Stimulated activated naive B cell treated with anti-CD40 and anti-IgM and Interleukin-4, amounts not matched to agents 10 μg/mL and 1 μg/mL and 100 μg/mL, for 72 hours (primary cell): ENCODE measurements around the gene ASB6.
"Not testable (repeated sequence)": the region's sequence is repeated elsewhere in the genome, so short reads cannot be mapped to it uniquely, and the experiment has no call there.

ENCODE experiments used
- ATAC-seq, 2 donors: fragments of 150-1000 bp; cut with Tn5 transposase; replicated peaks; 2 replicates each; pipeline ENCODE4 v1.10.0; 2021; ENCODE audit warnings: moderate library complexity in 1 of 2
- DNase-seq: peaks from one replicate; pipeline ENCODE4 v3.0.0; 2021
- H3K27ac Mint-ChIP-seq: one replicate; pipeline ENCODE4 v1.8.0; 2022; ENCODE audit warnings: mild to moderate bottlenecking, mixed read lengths
- H3K27me3 Mint-ChIP-seq, 2 donors: one replicate each; pipeline ENCODE4 v1.8.0; 2022; ENCODE audit warnings: mixed read lengths in 2 of 2
- H3K36me3 Mint-ChIP-seq, 2 donors: one replicate each; pipeline ENCODE4 v1.8.0; 2022; ENCODE audit warnings: mixed read lengths in 2 of 2, mild to moderate bottlenecking in 1 of 2
- H3K4me1 Mint-ChIP-seq, 2 donors: one replicate each; pipeline ENCODE4 v1.8.0; 2022; ENCODE audit warnings: mixed read lengths in 2 of 2, mild to moderate bottlenecking in 1 of 2
- H3K4me3 Mint-ChIP-seq, 2 donors: one replicate each; pipeline ENCODE4 v1.8.0; 2022; ENCODE audit warnings: mild to moderate bottlenecking in 2 of 2, mixed read lengths in 2 of 2, moderate library complexity in 1 of 2
- H3K9me3 Mint-ChIP-seq, 2 donors: one replicate each; pipeline ENCODE4 v1.8.0; 2022; ENCODE audit warnings: mixed read lengths in 2 of 2, mild to moderate bottlenecking in 1 of 2

ASB6 gene

DNA sequence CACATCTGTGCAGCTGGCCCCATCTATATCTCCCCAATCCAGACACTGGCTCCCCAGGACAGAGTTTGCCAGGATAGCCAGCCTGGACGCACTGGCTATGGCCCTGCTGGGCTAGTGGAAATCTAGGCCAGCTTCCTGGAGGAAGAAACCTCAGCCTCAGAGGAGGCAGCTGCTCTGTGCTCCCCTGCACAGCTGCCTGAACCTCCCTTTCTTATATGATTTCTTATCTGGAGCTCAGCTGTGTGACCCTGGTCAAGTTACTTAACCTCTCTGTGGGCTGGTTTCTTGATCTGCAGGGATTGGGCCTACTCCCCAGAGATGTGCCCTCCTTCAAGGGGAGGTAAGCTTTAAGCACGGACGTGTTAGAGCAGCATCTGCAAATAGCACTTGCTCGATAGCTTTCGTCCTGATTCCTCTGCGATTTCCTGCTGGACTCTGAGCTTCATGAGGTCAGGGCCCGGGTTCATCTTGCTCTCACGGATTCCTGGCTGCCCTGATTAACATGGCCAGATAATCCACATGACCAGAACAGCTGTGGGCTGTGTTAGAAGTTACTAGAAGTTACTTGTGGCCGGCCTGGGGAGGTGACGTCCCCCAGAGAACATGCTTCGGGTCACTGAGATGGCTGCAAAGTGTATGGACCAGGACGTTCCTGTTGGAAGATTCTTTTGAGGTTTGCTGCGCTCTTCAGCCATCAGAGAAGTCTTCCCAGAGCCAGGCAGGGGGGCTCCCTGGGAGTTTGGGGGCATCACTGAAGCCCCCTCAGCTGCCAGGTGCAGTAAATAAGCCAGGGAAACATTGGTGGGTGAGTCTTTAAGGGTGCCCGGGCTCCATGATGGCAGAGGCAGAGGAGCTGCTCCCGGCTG, 35.6 kb downstream of the ASB6 start:
- Mint-ChIP-seq H3K36me3 (no peaks in the 10 kb centered on the region), H3K9me3 (no peaks in the 10 kb centered on the region), H3K4me3 (no peak overlapping the region), H3K4me1 (peaks cover 32 to 56% of the 10 kb centered on the region in 2 donors), H3K27ac (no peak overlapping the region), H3K27me3 (peaks cover 6 to 12% of the 10 kb centered on the region in 2 donors)
- ATAC-seq (no peak), DNase-seq (no peak)

DNA sequence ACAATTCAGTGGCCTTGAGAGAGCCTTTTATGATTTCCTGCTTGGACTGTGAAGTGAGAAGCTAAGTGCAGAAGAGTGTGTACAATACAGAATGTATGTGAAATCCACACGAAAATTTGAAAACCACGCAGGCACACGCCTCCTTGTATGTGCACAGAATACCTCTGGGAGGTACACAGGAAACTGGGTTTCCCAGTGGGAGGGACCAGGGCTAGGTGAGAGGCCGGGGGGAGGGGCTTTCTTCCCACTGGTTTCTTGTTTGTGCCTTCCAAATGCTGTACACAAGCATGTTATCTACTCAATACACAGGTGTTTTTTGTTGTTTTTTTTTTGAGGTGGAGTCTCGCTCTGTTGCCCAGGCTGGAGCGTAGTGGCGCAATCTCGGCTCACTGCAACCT, 37.2 kb downstream of the ASB6 start:
- DNase-seq (no peak), ATAC-seq (no peak)
- Mint-ChIP-seq H3K36me3 (no peaks in the 10 kb centered on the region), H3K4me1 (peaks cover 26 to 42% of the 10 kb centered on the region in 2 donors), H3K27me3 (peaks cover 12 to 25% of the 10 kb centered on the region in 2 donors), H3K9me3 (no peaks in the 10 kb centered on the region), H3K4me3 (no peak overlapping the region), H3K27ac (no peak overlapping the region)

DNA sequence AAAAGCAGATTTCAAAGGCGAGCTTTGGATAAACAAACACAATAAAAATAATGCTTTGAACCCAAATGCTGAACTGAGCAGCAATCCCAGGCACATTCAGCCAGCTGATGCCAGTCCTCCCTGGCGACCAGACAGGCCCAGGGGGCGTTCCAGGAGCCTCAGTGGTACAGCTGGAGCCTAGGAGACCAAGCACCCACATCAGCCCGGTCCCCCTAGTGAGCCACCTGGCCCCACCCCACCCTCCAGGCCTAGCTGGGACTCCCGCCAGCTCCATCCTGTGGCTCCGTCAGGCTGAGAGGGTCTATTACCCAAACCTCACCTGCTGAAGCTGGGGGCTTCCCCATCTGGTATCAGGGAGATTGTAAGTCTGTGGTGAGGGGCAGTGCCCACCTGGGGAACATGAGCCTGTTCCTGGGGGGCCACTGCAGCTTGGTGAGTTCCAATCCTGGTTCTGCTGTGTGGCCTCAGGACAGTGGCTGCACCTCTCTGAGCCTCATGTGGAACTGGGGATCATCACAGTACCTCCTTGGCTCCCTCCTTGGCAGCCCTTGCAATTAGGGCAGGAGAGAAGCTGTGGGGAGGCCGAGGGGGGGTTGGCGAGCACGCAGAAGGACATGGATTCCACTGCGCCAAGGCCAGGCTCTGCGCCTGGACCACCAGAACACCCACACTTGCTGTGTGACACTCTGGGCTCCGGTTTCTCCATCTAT, 37.7 kb downstream of the ASB6 start:
- Mint-ChIP-seq H3K36me3 (no peaks in the 10 kb centered on the region), H3K27ac (no peak overlapping the region), H3K4me3 (no peak overlapping the region)

DNA sequence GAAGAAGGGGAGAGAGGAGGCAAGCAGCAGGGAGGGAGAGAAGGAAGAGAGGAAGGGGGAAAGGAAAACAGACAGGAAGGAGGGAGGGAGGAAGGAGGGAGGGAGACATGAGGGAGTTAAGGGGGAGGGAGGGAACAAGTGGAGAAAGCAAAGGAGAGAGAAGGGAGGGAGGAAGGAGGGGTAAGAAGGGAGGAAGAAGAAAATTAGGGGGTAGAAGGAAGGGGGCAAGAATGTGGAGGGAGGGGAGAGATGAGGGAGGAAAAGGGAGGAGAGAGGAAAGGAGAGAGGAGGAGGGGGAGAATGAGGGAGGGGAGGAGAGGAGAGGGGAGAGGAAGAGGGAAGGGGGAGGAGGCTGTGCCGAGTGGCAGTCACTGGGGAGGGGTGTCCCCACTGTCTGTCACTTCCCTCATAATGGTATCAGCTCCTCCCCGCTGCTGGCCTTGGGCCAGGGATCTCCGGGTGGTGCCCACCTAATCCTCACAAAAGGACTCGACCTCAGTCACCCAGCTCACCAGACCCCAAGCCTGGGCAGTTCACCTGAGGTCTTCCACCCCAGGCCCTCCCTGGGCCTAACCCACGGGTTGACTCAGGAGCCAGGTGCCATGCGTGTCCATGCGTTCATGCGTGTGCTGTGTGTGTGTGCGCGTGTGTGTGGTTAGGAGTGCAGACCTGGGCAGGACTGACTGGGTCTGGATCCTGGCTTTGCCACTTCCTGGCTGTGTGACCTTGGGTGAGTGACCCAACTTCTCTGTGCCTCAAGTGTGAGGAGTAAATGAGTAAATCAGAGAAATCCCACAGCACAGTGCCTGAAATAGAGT, 39.1 kb downstream of the ASB6 start:
- peaks cover 26 to 35% of the 10 kb centered on the region in 2 donors for H3K4me1 Mint-ChIP-seq
- no peak overlapping the region for H3K4me3 Mint-ChIP-seq
- H3K27me3 Mint-ChIP-seq = peaks cover 28 to 38% of the 10 kb centered on the region in 2 donors
- DNase-seq (no peak), ATAC-seq (peak; percentile 38 to 46)
- H3K36me3 Mint-ChIP-seq = peaks cover 0 to 4% of the 10 kb centered on the region in 2 donors
- no peak overlapping the region for H3K27ac Mint-ChIP-seq
- no peaks in the 10 kb centered on the region for H3K9me3 Mint-ChIP-seq

More for the DNA sequence above, 37.7 kb downstream of the ASB6 start:
- H3K4me1 Mint-ChIP-seq = peaks cover 24 to 38% of the 10 kb centered on the region in 2 donors
- no peak for DNase-seq
- H3K9me3 Mint-ChIP-seq = no peaks in the 10 kb centered on the region
- peaks cover 16 to 25% of the 10 kb centered on the region in 2 donors for H3K27me3 Mint-ChIP-seq
- no peak for ATAC-seq

DNA sequence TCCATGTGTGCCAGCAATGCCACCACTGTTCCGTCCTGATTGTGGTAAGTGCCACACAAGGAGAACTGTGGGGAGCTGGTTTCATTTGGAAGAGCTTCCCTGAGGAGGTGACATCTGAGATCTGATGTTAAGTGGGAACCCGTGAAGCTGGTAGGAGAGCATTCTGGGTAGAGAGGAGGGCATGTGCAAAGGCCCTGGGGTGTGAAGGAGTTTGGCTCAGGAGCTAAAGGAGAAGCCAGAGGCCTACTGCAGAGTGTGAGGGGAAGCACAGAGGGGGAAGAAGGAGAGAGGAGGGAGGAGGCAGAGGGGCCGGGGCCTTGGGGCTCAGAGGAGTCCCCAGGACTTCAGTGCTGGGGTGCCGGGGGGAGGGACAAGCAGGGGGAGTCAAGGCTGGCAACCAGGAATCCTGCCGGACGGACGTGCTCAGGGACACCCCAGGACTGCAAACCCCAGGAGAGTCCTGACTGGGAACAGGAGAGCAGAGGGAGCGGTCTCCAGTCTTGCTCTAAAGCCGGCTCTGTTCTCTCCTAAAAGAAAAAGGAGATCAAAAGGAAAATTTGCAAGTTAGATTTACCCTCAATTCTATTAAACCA, 40.8 kb downstream of the ASB6 start:
- no peaks in the 10 kb centered on the region for H3K9me3 Mint-ChIP-seq

DNA sequence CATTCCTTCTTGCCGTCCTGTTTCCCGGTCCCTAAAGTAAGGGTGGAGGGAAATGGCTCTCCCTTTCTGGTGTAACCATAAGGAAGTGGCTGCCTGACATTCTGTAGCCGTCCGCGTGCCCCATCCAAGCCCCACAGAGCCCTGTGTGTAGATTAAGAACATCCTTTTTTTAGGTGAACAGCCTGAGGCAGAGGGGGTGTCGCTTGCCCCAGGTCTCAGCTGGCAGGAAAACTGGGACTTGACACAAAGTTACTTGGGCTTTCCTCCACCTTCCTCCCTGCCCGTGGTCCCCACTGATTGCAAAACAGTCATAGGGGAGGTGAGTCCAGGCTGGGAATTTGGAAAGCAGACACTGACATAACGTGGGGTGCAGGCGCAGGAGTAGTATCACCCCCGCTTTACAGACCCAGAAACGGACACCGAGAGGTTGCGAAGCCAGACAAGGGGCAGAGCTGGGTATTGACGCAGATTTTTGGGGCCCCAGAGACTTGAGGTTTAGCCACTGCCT, 43.8 kb downstream of the ASB6 start:
- Mint-ChIP-seq H3K27me3 (peaks cover 54 to 78% of the 10 kb centered on the region in 2 donors), H3K4me1 (peaks cover 24 to 43% of the 10 kb centered on the region in 2 donors), H3K27ac (no peak overlapping the region), H3K9me3 (no peaks in the 10 kb centered on the region), H3K4me3 (peak overlapping the region in 1 of 2 donors; percentile 39), H3K36me3 (peaks cover 0 to 4% of the 10 kb centered on the region in 2 donors)
- peak; percentile 45 for ATAC-seq
- DNase-seq = no peak

More for the DNA sequence above, 40.8 kb downstream of the ASB6 start:
- no peak overlapping the region for H3K4me3 Mint-ChIP-seq
- no peak overlapping the region for H3K27ac Mint-ChIP-seq
- peaks cover 19 to 32% of the 10 kb centered on the region in 2 donors for H3K4me1 Mint-ChIP-seq
- ATAC-seq = no peak
- peaks cover 0 to 4% of the 10 kb centered on the region in 2 donors for H3K36me3 Mint-ChIP-seq
- DNase-seq = no peak
- H3K27me3 Mint-ChIP-seq = peaks cover 36 to 48% of the 10 kb centered on the region in 2 donors

DNA sequence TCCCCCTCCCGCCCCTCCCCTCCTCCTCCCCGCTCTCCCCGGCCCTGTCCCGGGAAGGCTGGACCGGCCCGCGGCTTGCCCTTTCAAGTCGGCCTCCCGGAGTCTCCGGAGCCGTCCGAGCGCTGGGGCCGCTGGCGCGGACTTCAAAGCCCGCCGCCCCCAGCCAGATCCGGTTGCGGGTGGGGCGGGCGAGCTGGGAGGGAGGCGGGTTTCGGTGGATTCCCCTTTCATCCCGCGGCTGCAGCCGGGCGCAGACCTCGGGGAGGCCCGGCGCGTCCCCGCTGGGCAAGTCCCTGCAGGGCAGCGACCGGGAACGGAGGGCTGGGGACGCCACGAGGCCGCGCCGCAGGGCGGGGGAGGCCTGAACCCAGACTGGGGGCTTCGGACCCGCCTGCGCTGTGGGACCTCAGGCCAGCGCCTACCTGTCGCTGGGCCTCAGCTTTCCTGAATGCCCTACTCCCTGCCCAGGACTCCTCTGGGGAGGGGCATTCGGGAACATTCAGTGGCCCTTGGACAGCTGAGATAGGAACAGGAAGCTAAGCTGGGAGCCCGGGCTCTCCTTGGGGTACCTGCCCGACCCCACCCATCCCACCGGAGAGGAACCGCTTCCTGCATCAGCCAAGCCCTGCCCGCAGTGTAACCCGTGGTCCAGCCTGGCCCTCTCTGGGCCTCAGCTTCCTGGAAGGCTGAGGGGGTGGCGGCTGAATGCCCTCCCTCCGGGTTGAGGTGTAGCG, 44.4 kb downstream of the ASB6 start:
- H3K36me3 Mint-ChIP-seq = peaks cover 0 to 4% of the 10 kb centered on the region in 2 donors
- H3K9me3 Mint-ChIP-seq = no peaks in the 10 kb centered on the region
- peaks cover 54 to 75% of the 10 kb centered on the region in 2 donors for H3K27me3 Mint-ChIP-seq
- H3K4me1 Mint-ChIP-seq = peaks cover 18 to 41% of the 10 kb centered on the region in 2 donors
- no peak overlapping the region for H3K27ac Mint-ChIP-seq
- H3K4me3 Mint-ChIP-seq = peak overlapping the region in 1 of 2 donors; percentile 39
- peak; percentile 47 to 48 for ATAC-seq
- no peak for DNase-seq

DNA sequence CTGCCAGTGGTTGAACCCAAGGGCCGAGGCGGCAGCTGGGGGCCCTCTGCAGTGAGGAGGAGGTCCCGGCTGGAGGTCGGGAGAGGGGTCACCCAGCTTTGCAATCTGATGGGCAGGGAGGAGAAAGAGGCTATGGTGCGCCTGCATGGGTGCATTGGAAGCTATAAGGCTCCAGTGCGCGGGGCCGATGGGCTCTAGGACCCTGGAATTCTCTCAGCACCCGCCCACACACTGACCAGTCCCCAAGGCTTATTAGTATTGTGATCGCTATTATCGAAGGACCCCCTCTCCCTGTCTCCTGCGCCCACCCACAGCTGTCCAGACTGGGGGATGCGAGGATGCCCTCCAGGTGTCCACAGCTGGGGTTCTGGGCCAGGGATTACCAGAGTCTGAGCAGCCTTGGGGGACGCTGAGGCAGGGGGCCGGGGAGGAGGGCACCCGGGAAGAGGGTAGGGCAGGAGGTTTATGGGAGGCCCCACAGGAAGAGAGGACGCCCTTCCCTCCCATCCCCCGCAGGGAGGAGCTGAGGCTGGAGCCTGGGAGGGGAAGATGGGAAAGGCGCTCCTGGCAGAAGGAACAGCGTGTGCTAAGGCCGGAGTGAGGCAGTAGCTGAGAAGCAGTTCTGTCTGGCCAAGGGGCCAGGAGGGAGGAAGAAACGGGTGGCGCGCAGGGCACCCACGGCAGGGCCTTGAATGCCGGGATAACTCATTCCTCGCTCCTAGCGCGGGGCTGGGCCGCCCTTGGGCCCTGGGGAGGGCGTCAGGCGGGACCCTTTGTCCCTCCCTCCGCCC, 45.2 kb downstream of the ASB6 start:
- peaks cover 15 to 35% of the 10 kb centered on the region in 2 donors for H3K4me1 Mint-ChIP-seq
- ATAC-seq = peak in 1 of 2 donors; percentile 26
- peaks cover 0 to 4% of the 10 kb centered on the region in 2 donors for H3K36me3 Mint-ChIP-seq

DNA sequence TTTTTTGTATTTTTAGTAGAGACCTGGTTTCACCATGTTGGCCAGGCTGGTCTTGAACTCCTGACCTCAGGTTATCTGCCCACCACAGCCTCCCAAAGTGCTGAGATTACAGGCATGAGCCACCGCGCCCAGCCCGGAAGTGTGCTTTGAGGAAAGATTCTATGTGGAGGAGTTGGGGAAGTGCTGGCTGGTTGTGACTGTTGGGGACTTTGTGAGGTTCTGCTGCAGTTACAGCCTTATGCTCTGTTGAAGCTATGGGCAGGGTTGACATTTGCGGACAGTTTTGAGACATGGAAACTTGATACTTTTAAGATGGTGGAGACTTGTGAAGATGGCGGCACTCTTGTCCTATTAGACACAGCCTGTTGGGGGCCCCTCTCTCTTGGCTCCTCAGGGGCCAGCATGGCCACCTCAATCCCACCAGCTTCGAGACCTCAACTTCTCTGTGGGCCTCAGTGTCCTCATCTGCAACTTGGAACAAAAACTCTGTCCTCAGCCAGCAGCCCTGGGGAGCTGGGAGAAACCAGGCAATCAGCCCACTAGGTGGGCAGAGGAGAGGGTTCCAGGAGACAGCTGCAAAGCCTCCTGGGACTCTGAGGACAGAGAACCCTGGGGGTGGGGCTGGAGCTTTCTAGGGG, 45.9 kb downstream of the ASB6 start:
- ATAC-seq (peak; percentile 54 to 63), DNase-seq (no peak)
- H3K27me3 Mint-ChIP-seq = peaks cover 50 to 72% of the 10 kb centered on the region in 2 donors
- H3K4me1 Mint-ChIP-seq = peaks cover 15 to 35% of the 10 kb centered on the region in 2 donors
- peaks cover 0 to 4% of the 10 kb centered on the region in 2 donors for H3K36me3 Mint-ChIP-seq
- peak overlapping the region; percentile 38 to 47 for H3K4me3 Mint-ChIP-seq
- peak overlapping the region; percentile 90 for H3K27ac Mint-ChIP-seq
- no peaks in the 10 kb centered on the region for H3K9me3 Mint-ChIP-seq

More for the DNA sequence above, 45.2 kb downstream of the ASB6 start:
- H3K9me3 Mint-ChIP-seq = no peaks in the 10 kb centered on the region
- H3K27me3 Mint-ChIP-seq = peaks cover 53 to 75% of the 10 kb centered on the region in 2 donors
- no peak for DNase-seq
- no peak overlapping the region for H3K27ac Mint-ChIP-seq
- peak overlapping the region; percentile 38 to 47 for H3K4me3 Mint-ChIP-seq

DNA sequence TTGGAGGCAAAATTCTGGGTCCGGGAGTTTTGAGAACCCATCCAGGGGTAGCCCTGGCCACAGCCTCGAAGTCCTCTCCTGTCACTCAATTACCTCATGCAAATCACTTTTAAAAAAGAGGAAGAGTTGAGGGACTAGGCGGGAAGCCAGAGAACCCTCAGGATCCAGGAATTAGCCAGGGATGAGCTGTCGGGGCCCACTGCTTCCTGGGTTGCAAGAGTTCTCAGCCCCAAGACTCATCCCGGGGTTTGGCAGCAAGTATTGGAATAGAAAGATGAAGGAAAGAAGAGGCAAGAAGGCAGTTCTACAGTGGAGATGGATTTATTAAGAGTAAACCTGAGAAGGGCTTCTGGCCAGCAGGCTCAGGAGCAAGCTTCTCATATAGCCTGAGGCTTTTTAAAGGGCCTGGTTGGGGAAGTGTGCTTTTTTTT, 46.6 kb downstream of the ASB6 start:
- DNase-seq (no peak), ATAC-seq (no peak)
- Mint-ChIP-seq H3K4me3 (no peak overlapping the region), H3K27ac (no peak overlapping the region), H3K36me3 (peaks cover 0 to 4% of the 10 kb centered on the region in 2 donors), H3K9me3 (no peaks in the 10 kb centered on the region), H3K27me3 (peaks cover 53 to 71% of the 10 kb centered on the region in 2 donors), H3K4me1 (peaks cover 15 to 35% of the 10 kb centered on the region in 2 donors)

DNA sequence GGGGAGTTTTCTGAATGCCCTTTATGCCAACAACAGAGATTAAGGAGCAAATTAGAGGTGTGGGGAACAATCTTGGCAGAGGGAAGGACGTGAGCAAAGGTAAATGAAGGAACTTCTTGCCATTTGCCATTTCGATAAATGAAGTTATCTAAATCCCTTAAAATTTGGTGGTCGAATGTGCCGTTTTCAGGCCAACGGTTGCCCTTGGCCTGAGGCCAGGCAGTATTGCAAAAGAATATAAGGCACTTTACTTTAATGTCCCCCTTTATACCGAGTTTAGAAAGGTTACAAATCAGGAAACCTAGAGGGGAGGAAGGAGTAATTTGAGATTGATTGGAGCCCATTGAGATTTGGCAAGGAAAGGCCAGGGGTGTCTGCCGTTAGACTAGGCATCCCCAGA, 47.3 kb downstream of the ASB6 start:
- H3K36me3 Mint-ChIP-seq = peaks cover 0 to 4% of the 10 kb centered on the region in 2 donors
- ATAC-seq = no peak

DNA sequence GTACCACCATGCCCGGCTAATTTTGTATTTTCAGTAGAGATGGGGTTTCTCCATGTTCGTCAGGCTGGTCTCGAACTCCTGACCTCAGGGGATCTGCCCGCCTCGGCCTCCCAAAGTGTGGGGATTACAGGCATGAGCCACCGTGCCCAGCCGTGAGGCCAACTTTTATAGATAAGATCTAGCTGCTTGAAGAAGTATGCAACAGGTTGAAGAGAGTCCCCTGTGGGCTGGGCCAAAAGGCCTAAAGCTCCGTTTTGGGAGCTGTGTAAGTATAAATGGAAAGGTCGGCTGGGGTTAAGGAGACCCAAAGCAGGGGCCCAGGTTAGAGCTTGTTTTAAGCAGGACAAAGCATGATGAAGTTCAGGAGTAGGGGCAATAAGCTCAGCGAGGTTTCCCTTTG, 49.2 kb downstream of the ASB6 start:
- H3K27ac Mint-ChIP-seq, H3K4me3 Mint-ChIP-seq, H3K36me3 Mint-ChIP-seq, DNase-seq, ATAC-seq, H3K9me3 Mint-ChIP-seq: not testable (repeated sequence)
- H3K27me3 Mint-ChIP-seq = peaks cover 47 to 73% of the 10 kb centered on the region in 2 donors
- peaks cover 8 to 26% of the 10 kb centered on the region in 2 donors for H3K4me1 Mint-ChIP-seq

More for the DNA sequence above, 47.3 kb downstream of the ASB6 start:
- H3K27ac Mint-ChIP-seq = no peak overlapping the region
- peaks cover 57 to 73% of the 10 kb centered on the region in 2 donors for H3K27me3 Mint-ChIP-seq
- no peaks in the 10 kb centered on the region for H3K9me3 Mint-ChIP-seq
- no peak for DNase-seq
- no peak overlapping the region for H3K4me3 Mint-ChIP-seq
- H3K4me1 Mint-ChIP-seq = peaks cover 15 to 35% of the 10 kb centered on the region in 2 donors
